G401 (cell line): ENCODE measurements around the gene SLC15A4. TPM values are rescaled to one million over a fixed set of nuclear protein-coding genes. Genes with fewer than 3 reads are reported as not detected.
"Not testable (repeated sequence)": the region's sequence is repeated elsewhere in the genome, so short reads cannot be mapped to it uniquely, and the experiment has no call there.

Experiments
- DNase-seq: peaks from one replicate; pipeline ENCODE4 v3.0.0-alpha.2; 2015; ENCODE audit warnings: low spot score
- in situ Hi-C: cut with HindIII; loops from 2 replicates; pipeline ENCODE4 v1.10.0; 2016; ENCODE audit warnings: low sequenced_read_pairs, mixed read lengths
- total RNA-seq: library from RNA; depleted of rRNA; stranded (reverse); fragments of >200 nt; shearing (Covaris generic); gene quantifications from 2 replicates; pipeline ENCODE4 v1.2.3, GENCODE V29; 2014

Gene SLC15A4
- total RNA-seq, 1 experiment from 2014 or later, result 32.8 TPM

- in situ Hi-C loops, result no loop called here
- DNase-seq, result peak; percentile 83
These were observed 6.4 kb downstream of the SLC15A4 start for GRCh38 chr12:128817111-128818015.

GRCh38 chr12:128816643-128816920 lies 7.2 kb downstream of the SLC15A4 start:
- DNase-seq, result no peak
- in situ Hi-C loops, result no loop called here

- in situ Hi-C loops, result no loop called here
- DNase-seq, result no peak
These were observed 7.7 kb downstream of the SLC15A4 start for GRCh38 chr12:128815779-128816642.

- in situ Hi-C loops, result no loop called here
- DNase-seq, result no peak
These were observed 9.1 kb downstream of the SLC15A4 start for GRCh38 chr12:128814411-128815261.

- DNase-seq, result no peak
- in situ Hi-C loops, result no loop called here
These were observed 9.9 kb downstream of the SLC15A4 start for GRCh38 chr12:128813883-128814282.

- in situ Hi-C loops, result no loop called here
These were observed 10.4 kb downstream of the SLC15A4 start for GRCh38 chr12:128813392-128813791.

DNA sequence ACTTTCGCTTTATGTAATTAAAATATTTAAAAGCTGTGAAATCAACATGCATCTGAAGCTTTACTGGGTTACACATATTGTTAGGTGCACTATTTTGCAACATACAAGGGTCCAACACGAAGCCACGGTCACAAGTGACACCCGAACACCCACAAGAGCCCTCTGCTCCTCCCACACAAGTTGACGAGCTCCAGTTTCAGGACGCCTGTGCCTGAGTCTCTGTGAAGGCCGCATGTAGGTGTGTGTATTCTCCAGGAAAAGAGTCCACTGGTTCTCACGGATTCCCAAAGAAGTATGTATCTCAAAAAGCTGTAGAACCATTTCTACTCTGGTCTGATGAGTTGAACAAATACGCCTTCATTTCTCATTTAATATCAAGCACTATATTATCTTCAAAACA lies 12.0 kb downstream of the SLC15A4 start:
- in situ Hi-C loops, result no loop called here
- DNase-seq, result no peak

More at GRCh38 chr12:128813392-128813791, 10.4 kb downstream of the SLC15A4 start:
- DNase-seq, result no peak

DNA sequence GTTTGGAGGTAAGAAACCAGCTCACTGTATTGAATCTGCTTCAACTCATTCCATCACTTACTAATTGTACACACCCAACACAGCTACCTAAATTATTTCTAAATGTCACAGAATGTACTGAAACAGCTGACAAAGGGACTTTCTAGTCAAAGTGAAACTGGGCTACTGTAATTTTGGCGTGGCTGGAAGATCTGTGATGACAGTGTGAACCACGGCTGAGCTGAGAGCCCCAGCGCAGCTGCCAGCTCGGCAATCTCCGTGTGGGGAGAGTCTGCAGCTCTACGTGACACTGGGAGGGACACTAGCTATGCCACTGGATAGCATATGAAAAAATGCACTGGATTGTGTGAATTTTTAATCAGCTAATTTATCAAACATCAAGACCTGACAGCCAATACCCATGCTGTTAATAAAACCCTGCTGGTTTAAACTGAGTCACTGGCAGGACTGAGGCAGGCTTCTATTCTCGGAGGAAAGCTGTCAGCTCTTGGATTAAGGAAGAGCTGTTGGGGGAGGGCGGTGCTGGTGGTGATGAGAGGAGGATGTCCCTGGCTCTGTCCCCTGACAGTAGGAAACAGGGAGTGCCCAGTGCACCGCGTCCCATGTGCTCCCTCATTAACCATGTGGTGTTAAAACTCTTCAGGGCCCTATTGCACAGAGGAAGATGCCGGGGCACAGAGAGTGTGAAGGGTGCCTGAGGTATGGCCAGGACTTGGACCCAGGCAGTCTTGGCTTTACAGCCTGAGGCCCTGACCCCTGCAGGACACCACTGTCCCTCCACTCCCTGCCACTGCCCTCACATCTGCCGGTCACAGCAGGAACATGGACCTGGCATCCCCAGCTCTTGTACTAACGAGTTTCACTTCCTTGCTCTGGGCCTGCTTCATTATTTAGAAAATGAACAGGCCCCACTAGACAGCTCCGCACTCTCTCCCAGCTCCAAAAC lies 13.3 kb downstream of the SLC15A4 start:
- DNase-seq, result peak; percentile 78
- in situ Hi-C loops, result no loop called here

DNA sequence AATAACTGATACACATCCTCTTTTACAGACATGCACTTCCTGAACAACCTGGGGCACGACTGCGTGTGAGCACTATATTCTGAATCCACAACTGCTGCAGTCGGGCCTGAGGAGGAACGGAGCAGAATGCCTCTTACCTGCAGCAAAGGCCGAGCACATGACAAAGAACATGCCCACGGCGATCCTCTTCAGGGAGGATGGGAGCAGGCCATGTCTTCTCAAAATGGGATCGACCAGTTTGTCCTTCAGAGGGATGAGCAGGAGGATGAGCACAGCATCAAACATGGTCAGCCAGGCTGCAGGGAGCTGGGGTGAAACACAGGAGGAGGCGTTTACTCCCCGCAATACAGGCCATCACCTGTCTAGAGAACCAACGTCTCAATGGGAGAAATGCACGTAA lies 15.1 kb downstream of the SLC15A4 start:
- in situ Hi-C loops, result no loop called here
- no peak for DNase-seq

GRCh38 chr12:128807161-128807724 lies 16.5 kb downstream of the SLC15A4 start:
- no peak for DNase-seq
- in situ Hi-C loops, result no loop called here

- DNase-seq, result no peak
- in situ Hi-C loops, result no loop called here
These were observed 17.2 kb downstream of the SLC15A4 start for GRCh38 chr12:128806573-128806972.

GRCh38 chr12:128805406-128805805 lies 18.4 kb downstream of the SLC15A4 start:
- in situ Hi-C loops, DNase-seq: not testable (repeated sequence)

- no peak for DNase-seq
- in situ Hi-C loops, result no loop called here
These were observed 19.0 kb downstream of the SLC15A4 start for GRCh38 chr12:128804762-128805161.

DNA sequence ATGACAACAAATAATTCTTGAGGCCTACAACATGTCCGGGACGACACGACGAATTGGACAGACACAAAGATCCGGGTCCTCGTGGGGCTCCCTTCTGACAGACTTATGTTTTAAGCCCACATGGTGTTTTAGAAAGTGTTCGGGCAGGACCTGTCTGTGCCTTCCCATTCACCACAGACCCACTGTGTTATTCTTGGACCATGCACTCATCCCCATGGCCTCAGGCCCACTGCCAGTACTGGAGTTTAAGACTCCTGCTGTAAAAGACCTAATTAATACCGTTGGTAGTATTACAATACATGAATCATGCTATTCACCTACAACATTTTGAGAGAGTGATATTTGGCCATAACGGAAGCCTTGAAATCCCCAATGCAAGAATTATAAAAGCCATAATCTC lies 20.0 kb downstream of the SLC15A4 start:
- in situ Hi-C loops, result no loop called here
- no peak for DNase-seq

DNA sequence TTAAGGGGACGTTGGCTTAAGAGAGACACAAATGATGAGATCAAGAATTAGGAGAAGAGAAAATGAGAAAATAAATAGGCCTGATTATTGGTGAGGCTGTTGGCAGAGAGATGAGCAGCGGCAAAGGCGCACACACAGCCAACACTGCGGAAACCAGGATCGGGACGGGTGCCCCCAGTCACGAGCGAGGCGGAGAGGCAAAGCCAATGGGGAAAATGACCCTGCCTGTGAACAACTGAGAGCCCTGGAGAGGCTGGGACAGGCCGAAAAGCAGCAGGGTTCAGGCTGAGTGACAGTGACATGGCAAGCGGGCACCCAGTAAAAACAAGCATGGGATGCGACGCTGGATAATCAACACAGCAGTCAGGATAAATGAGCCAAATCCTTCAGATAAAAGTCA lies 21.0 kb downstream of the SLC15A4 start:
- in situ Hi-C loops, result no loop called here

GRCh38 chr12:128801879-128802391 lies 21.8 kb downstream of the SLC15A4 start:
- in situ Hi-C loops, result no loop called here
- DNase-seq, result no peak

More for the DNA sequence above, 21.0 kb downstream of the SLC15A4 start:
- no peak for DNase-seq

- in situ Hi-C loops, result no loop called here
These were observed 23.2 kb downstream of the SLC15A4 start for GRCh38 chr12:128800606-128801005.

More at GRCh38 chr12:128800606-128801005, 23.2 kb downstream of the SLC15A4 start:
- no peak for DNase-seq
